IMR-90 (cell line): ENCODE results near the gene ACYP1.

ENCODE experiments used
- BHLHE40 ChIP-seq: fragments of 150-350 bp; IDR thresholded peaks from 2 replicates; pipeline ENCODE4 v1.6.1; 2016; ENCODE audit warnings: mild to moderate bottlenecking, low read depth, low read length
- CEBPB ChIP-seq: IDR thresholded peaks from 2 replicates; pipeline ENCODE4 v1.6.1; 2012; ENCODE audit warnings: low read depth, low read length, improper control_type of control experiment
- CHD1 ChIP-seq: IDR thresholded peaks from 2 replicates; pipeline ENCODE4 v1.6.1; 2012; ENCODE audit warnings: low read depth, low read length, improper control_type of control experiment
- CTCF ChIP-seq: conservative IDR thresholded peaks from 2 replicates; pipeline ENCODE4 v1.5.1; 2012; ENCODE audit warnings: mild to moderate bottlenecking, low read depth, low read length, improper control_type of control experiment
- ELK1 ChIP-seq: fragments of 150-350 bp; IDR thresholded peaks from 2 replicates; pipeline ENCODE4 v1.6.1; 2016; ENCODE audit warnings: low read depth, mild to moderate bottlenecking, low read length, moderate library complexity, borderline replicate concordance
- FOS ChIP-seq: fragments of 150-350 bp; IDR thresholded peaks from 2 replicates; pipeline ENCODE4 v1.6.1; 2016; ENCODE audit warnings: low read depth, low read length
- MAFK ChIP-seq: IDR thresholded peaks from 2 replicates; pipeline ENCODE4 v1.6.1; 2012; ENCODE audit warnings: low read depth, low read length, improper control_type of control experiment
- MAZ ChIP-seq: IDR thresholded peaks from 2 replicates; pipeline ENCODE4 v1.6.1; 2012; ENCODE audit warnings: low read depth, mild to moderate bottlenecking, low read length, improper control_type of control experiment, moderate library complexity, borderline replicate concordance
- MXI1 ChIP-seq: IDR thresholded peaks from 2 replicates; pipeline ENCODE4 v1.6.1; 2012; ENCODE audit warnings: low read depth, mild to moderate bottlenecking, low read length, moderate library complexity, borderline replicate concordance
- NFE2L2 ChIP-seq: fragments of 150-350 bp; IDR thresholded peaks from 2 replicates; pipeline ENCODE4 v1.6.1; 2016; ENCODE audit warnings: low read depth, mild to moderate bottlenecking, low read length
- POLR2A ChIP-seq: IDR thresholded peaks from 2 replicates; pipeline ENCODE4 v1.6.1; 2012; ENCODE audit warnings: mild to moderate bottlenecking, low read depth, low read length
- RAD21 ChIP-seq: IDR thresholded peaks from 2 replicates; pipeline ENCODE4 v1.6.1; 2012; ENCODE audit warnings: low read length, improper control_type of control experiment
- SMC3 ChIP-seq: fragments of 150-350 bp; IDR thresholded peaks from 2 replicates; pipeline ENCODE4 v1.6.1; 2016; ENCODE audit warnings: low read depth, mild to moderate bottlenecking, antibody characterized with exemption, low read length, moderate library complexity
- USF2 ChIP-seq: fragments of 150-350 bp; IDR thresholded peaks from 2 replicates; pipeline ENCODE4 v1.6.1; 2017; ENCODE audit warnings: mild to moderate bottlenecking, antibody characterized with exemption, low read length, low read depth

- TF ChIP-seq SMC3 (no peak), CEBPB (no peak), CTCF (no peak), USF2 (no peak), MAFK (no peak), BHLHE40 (no peak), MXI1 (no peak), POLR2A (no peak), FOS (no peak), NFE2L2 (no peak), RAD21 (no peak), MAZ (no peak), ELK1 (no peak), CHD1 (no peak)
These were observed 38.7 kb downstream of the ACYP1 start for GRCh38 chr14:75025082-75025481.
